ENCODE data around the gene GMPR2.

DNA sequence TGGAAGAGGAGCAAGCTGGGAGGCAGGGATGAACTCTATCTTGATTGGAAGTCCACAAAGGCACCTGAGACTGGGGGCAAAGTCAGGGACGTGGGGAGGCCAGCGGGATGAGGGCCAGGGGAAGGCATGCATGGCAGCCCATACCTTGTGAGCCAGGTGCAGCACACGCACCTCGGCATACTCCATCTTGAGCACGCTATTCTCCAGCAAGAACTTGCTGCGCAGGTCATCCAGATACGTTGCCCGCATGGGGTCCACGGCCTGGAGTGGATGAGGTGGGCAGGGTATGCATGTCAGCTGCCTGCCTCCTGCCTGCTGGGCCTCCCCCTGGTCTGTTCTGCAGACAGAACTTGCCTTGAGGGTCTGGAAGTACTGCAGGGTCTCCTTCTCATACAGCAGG is 34.8 kb downstream of the GMPR2 start:
- TF ChIP-seq CTCF (conservative IDR thresholded peaks at IDR 0.05; ENCODE audit: low read depth, low read length): no peak
- TF ChIP-seq EZH2 (IDR thresholded peaks at IDR 0.05; ENCODE audit: borderline replicate concordance, low read depth, low read length, poor library complexity, severe bottlenecking): no peak
